Measurements from ENCODE around the gene HLCS.

The HLCS gene

DNA sequence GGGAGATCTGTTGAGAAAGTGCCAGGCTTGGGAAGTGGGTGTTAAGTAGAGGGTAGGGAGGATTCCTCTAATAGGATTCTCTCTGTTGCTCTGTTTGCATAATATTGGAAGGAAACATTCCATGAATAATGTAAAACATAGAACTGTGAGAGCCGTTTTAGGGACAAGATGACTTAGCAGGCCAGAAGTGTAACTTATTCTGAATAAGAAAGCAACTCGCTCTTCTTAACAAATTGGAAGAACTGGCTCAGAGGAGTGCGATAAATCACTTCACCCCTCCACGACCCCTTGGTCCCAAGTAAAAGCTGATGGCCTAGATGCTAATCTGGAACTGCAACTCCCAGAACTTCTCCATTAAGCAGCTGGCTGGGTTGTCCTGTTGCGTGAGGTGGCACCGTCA, 248.5 kb downstream of the HLCS start:
- no CpG with 5 or more reads among the region's 6 CpGs for WGBS, 2 donors (ENCODE audit: extremely low coverage in 2 of 2, insufficient read length in 2 of 2, insufficient replicate concordance in 1 of 2)
- no peaks in the 10 kb centered on the region for H3K9me3 ChIP-seq (replicated peaks in 1 of 2; ENCODE audit: control insufficient read depth in 2 of 2, insufficient read depth in 1 of 2, low read depth in 1 of 2, low read length in 2 of 2)
- no peak overlapping the region for H2AFZ ChIP-seq (ENCODE audit: low read length)
- no peak overlapping the region for H3K4ac ChIP-seq (ENCODE audit: low read length)
- H3K23ac ChIP-seq (ENCODE audit: low read depth, low read length, poor library complexity): no peak overlapping the region
- no peak overlapping the region for H3K27ac ChIP-seq (replicated peaks; ENCODE audit: low read length)
- no peak overlapping the region for H2BK15ac ChIP-seq (ENCODE audit: low read length)
- H3K27me3 ChIP-seq (ENCODE audit: control insufficient read depth in 3 of 3, insufficient read depth in 3 of 3, low read depth in 1 of 3, low read length in 3 of 3): peaks cover 0 to 68% (median 0%) of the 10 kb centered on the region in 3 experiments
- H3K4me1 ChIP-seq (ENCODE audit: control insufficient read depth in 2 of 2, insufficient read depth in 1 of 2, low read depth in 1 of 2, low read length in 2 of 2): peaks cover 0 to 9% of the 10 kb centered on the region in 2 donors
- DNase-seq (ENCODE audit: low spot score): no peak
- H2BK120ac ChIP-seq (ENCODE audit: low read depth, low read length): no peak overlapping the region
- no peaks in the 10 kb centered on the region for H3K36me3 ChIP-seq (replicated peaks in 1 of 2; ENCODE audit: control insufficient read depth in 2 of 2, insufficient read depth in 2 of 2, low read length in 2 of 2)
- no peak overlapping the region for H3K4me2 ChIP-seq (ENCODE audit: insufficient read depth, low read length, poor library complexity, severe bottlenecking)
- H4K91ac ChIP-seq (ENCODE audit: low read depth, low read length, poor library complexity): no peak overlapping the region
- no peak overlapping the region for H2AK5ac ChIP-seq (ENCODE audit: low read depth, low read length)
- H4K8ac ChIP-seq (ENCODE audit: low read depth, low read length): no peak overlapping the region
- no peak overlapping the region for H3K18ac ChIP-seq (ENCODE audit: low read length)
- no peak overlapping the region for H3K4me3 ChIP-seq (ENCODE audit: low read length in 2 of 2)
- H2BK5ac ChIP-seq (ENCODE audit: low read length): no peak overlapping the region
- H3K79me1 ChIP-seq (ENCODE audit: low read depth, low read length): no peaks in the 10 kb centered on the region
- H3K9ac ChIP-seq (ENCODE audit: low read depth, low read length, poor library complexity): no peak overlapping the region
- no peak overlapping the region for H2BK12ac ChIP-seq (ENCODE audit: low read length)
- no peak overlapping the region for H3K14ac ChIP-seq (ENCODE audit: low read length)

DNA sequence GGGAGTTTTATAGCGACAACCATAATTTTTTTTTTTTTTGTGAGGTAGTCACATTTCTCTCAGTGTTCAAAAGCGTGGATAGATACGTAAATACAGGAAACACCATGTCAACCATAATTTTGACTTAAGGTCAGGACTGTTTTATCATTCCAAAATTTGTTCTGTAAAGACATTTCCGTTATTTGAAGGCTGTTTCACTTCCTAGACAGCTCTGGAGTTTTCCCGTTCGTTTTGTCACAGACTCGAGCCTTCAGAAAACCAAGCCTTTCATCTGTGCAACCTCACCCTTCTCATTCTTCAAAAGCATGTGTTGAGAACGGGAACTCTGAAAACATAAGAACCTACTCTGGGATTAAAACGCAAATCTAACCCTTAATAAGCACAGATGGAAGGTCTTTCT, 249.6 kb downstream of the HLCS start:
- Histone ChIP-seq H3K27ac (replicated peaks; ENCODE audit: low read length) (no peak overlapping the region), H3K4me1 (ENCODE audit: control insufficient read depth in 2 of 2, insufficient read depth in 1 of 2, low read depth in 1 of 2, low read length in 2 of 2) (peaks cover 0 to 9% of the 10 kb centered on the region in 2 donors), H3K27me3 (ENCODE audit: control insufficient read depth in 3 of 3, insufficient read depth in 3 of 3, low read depth in 1 of 3, low read length in 3 of 3) (peaks cover 0 to 76% (median 8%) of the 10 kb centered on the region in 3 experiments), H3K79me1 (ENCODE audit: low read depth, low read length) (no peaks in the 10 kb centered on the region), H3K4me3 (ENCODE audit: low read length in 2 of 2) (no peak overlapping the region), H4K91ac (ENCODE audit: low read depth, low read length, poor library complexity) (no peak overlapping the region), H3K23ac (ENCODE audit: low read depth, low read length, poor library complexity) (no peak overlapping the region), H2BK12ac (ENCODE audit: low read length) (no peak overlapping the region), H3K18ac (ENCODE audit: low read length) (no peak overlapping the region), H3K14ac (ENCODE audit: low read length) (no peak overlapping the region), H2BK120ac (ENCODE audit: low read depth, low read length) (no peak overlapping the region), H4K8ac (ENCODE audit: low read depth, low read length) (no peak overlapping the region), H3K4me2 (ENCODE audit: insufficient read depth, low read length, poor library complexity, severe bottlenecking) (no peak overlapping the region), H3K9ac (ENCODE audit: low read depth, low read length, poor library complexity) (no peak overlapping the region), H2BK5ac (ENCODE audit: low read length) (no peak overlapping the region), H3K36me3 (replicated peaks in 1 of 2; ENCODE audit: control insufficient read depth in 2 of 2, insufficient read depth in 2 of 2, low read length in 2 of 2) (no peaks in the 10 kb centered on the region), H2AK5ac (ENCODE audit: low read depth, low read length) (no peak overlapping the region), H3K4ac (ENCODE audit: low read length) (no peak overlapping the region), H3K9me3 (replicated peaks in 1 of 2; ENCODE audit: control insufficient read depth in 2 of 2, insufficient read depth in 1 of 2, low read depth in 1 of 2, low read length in 2 of 2) (no peaks in the 10 kb centered on the region), H2AFZ (ENCODE audit: low read length) (no peak overlapping the region), H2BK15ac (ENCODE audit: low read length) (no peak overlapping the region)
- no peak for DNase-seq (ENCODE audit: low spot score)
- no CpG with 5 or more reads among the region's 9 CpGs for WGBS, 2 donors (ENCODE audit: extremely low coverage in 2 of 2, insufficient read length in 2 of 2, insufficient replicate concordance in 1 of 2)

DNA sequence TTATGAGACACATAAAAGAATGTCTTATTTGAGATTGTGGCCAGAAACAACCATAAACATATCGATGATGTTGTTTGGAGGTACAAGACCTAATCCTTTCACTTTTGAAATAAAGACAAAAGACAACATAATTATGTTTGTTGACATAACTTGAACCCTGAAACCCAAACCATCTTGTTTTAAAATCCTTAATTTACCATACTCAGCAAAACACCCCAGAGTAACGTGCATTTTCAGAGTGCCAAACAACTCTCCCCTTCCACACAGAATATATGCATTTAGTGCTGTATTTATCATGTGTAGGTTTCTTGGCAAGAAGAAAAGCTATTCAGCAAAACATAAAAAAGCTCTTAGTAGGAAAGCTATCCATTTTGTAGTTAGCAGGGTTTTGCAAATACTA, 250.1 kb downstream of the HLCS start:
- Histone ChIP-seq H2AK5ac (ENCODE audit: low read depth, low read length) (no peak overlapping the region), H2AFZ (ENCODE audit: low read length) (no peak overlapping the region), H3K27ac (replicated peaks; ENCODE audit: low read length) (no peak overlapping the region), H3K9me3 (replicated peaks in 1 of 2; ENCODE audit: control insufficient read depth in 2 of 2, insufficient read depth in 1 of 2, low read depth in 1 of 2, low read length in 2 of 2) (no peaks in the 10 kb centered on the region), H3K4me1 (ENCODE audit: control insufficient read depth in 2 of 2, insufficient read depth in 1 of 2, low read depth in 1 of 2, low read length in 2 of 2) (peaks cover 0 to 9% of the 10 kb centered on the region in 2 donors), H4K8ac (ENCODE audit: low read depth, low read length) (no peak overlapping the region), H4K91ac (ENCODE audit: low read depth, low read length, poor library complexity) (no peak overlapping the region), H3K14ac (ENCODE audit: low read length) (no peak overlapping the region), H2BK15ac (ENCODE audit: low read length) (no peak overlapping the region), H3K9ac (ENCODE audit: low read depth, low read length, poor library complexity) (no peak overlapping the region), H3K18ac (ENCODE audit: low read length) (no peak overlapping the region), H3K4me3 (ENCODE audit: low read length in 2 of 2) (no peak overlapping the region), H3K23ac (ENCODE audit: low read depth, low read length, poor library complexity) (no peak overlapping the region), H2BK5ac (ENCODE audit: low read length) (no peak overlapping the region), H2BK12ac (ENCODE audit: low read length) (no peak overlapping the region), H3K4ac (ENCODE audit: low read length) (no peak overlapping the region), H3K36me3 (replicated peaks in 1 of 2; ENCODE audit: control insufficient read depth in 2 of 2, insufficient read depth in 2 of 2, low read length in 2 of 2) (no peaks in the 10 kb centered on the region), H3K4me2 (ENCODE audit: insufficient read depth, low read length, poor library complexity, severe bottlenecking) (no peak overlapping the region), H3K27me3 (ENCODE audit: control insufficient read depth in 3 of 3, insufficient read depth in 3 of 3, low read depth in 1 of 3, low read length in 3 of 3) (peaks cover 0 to 78% (median 9%) of the 10 kb centered on the region in 3 experiments), H2BK120ac (ENCODE audit: low read depth, low read length) (no peak overlapping the region), H3K79me1 (ENCODE audit: low read depth, low read length) (no peaks in the 10 kb centered on the region)
- no peak for DNase-seq (ENCODE audit: low spot score)
- no CpG with 5 or more reads among the region's 2 CpGs for WGBS, 2 donors (ENCODE audit: extremely low coverage in 2 of 2, insufficient read length in 2 of 2, insufficient replicate concordance in 1 of 2)

DNA sequence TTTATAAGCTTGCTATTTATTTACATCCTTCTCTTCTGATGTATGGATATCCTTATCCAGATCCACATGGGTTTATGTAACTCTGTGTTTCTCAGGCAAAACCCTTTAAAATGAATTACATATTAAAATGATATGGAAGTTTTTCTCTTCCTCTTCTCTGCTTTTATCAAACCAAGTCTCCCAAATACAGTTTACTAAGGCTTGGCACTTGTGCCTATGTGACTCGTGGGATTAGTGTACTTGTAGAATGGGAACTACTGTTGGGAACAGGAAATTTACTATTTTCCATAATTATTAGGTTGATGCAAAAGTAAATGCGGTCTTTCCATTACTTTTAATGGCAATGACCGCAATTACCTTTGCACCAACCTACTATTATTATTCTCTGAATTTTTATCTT, 252.7 kb downstream of the HLCS start:
- H2BK120ac ChIP-seq (ENCODE audit: low read depth, low read length): no peak overlapping the region
- peaks cover 0 to 1% of the 10 kb centered on the region in 2 donors for H3K9me3 ChIP-seq (replicated peaks in 1 of 2; ENCODE audit: control insufficient read depth in 2 of 2, insufficient read depth in 1 of 2, low read depth in 1 of 2, low read length in 2 of 2)
- no peak overlapping the region for H3K9ac ChIP-seq (ENCODE audit: low read depth, low read length, poor library complexity)
- no peak overlapping the region for H2AK5ac ChIP-seq (ENCODE audit: low read depth, low read length)
- no peak overlapping the region for H4K91ac ChIP-seq (ENCODE audit: low read depth, low read length, poor library complexity)
- no peak overlapping the region for H3K4ac ChIP-seq (ENCODE audit: low read length)
- H3K27ac ChIP-seq (replicated peaks; ENCODE audit: low read length): no peak overlapping the region
- H2BK15ac ChIP-seq (ENCODE audit: low read length): no peak overlapping the region
- no peak overlapping the region for H3K14ac ChIP-seq (ENCODE audit: low read length)
- peaks cover 19 to 91% (median 34%) of the 10 kb centered on the region in 3 experiments for H3K27me3 ChIP-seq (ENCODE audit: control insufficient read depth in 3 of 3, insufficient read depth in 3 of 3, low read depth in 1 of 3, low read length in 3 of 3)
- H3K23ac ChIP-seq (ENCODE audit: low read depth, low read length, poor library complexity): no peak overlapping the region
- H4K8ac ChIP-seq (ENCODE audit: low read depth, low read length): no peak overlapping the region
- H3K18ac ChIP-seq (ENCODE audit: low read length): no peak overlapping the region
- H2BK5ac ChIP-seq (ENCODE audit: low read length): no peak overlapping the region
- H3K4me1 ChIP-seq (ENCODE audit: control insufficient read depth in 2 of 2, insufficient read depth in 1 of 2, low read depth in 1 of 2, low read length in 2 of 2): peaks cover 0 to 9% of the 10 kb centered on the region in 2 donors
- no peak overlapping the region for H3K4me3 ChIP-seq (ENCODE audit: low read length in 2 of 2)
- WGBS, 2 donors (ENCODE audit: extremely low coverage in 2 of 2, insufficient read length in 2 of 2, insufficient replicate concordance in 1 of 2): no CpG with 5 or more reads among the region's 3 CpGs
- no peak overlapping the region for H2BK12ac ChIP-seq (ENCODE audit: low read length)
- DNase-seq (ENCODE audit: low spot score): no peak
- no peak overlapping the region for H3K4me2 ChIP-seq (ENCODE audit: insufficient read depth, low read length, poor library complexity, severe bottlenecking)
- H3K36me3 ChIP-seq (replicated peaks in 1 of 2; ENCODE audit: control insufficient read depth in 2 of 2, insufficient read depth in 2 of 2, low read length in 2 of 2): no peaks in the 10 kb centered on the region
- H3K79me1 ChIP-seq (ENCODE audit: low read depth, low read length): no peaks in the 10 kb centered on the region
- H2AFZ ChIP-seq (ENCODE audit: low read length): no peak overlapping the region

Measured in neuronal stem cell (in vitro differentiated cells).